HG03457 (cell line): ENCODE measurements around the gene GATAD2A.
"Not testable (repeated sequence)": the region's sequence is repeated elsewhere in the genome, so short reads cannot be mapped to it uniquely, and the experiment has no call there.

Experiments
- ATAC-seq: cut with Tn5 transposase; IDR thresholded peaks from one replicate; pipeline ENCODE4 v1.9.1; 2021; ENCODE audit warnings: moderate number of reproducible peaks; ENCODE audit not compliant: unreplicated experiment

GATAD2A gene

GRCh38 chr19:19463348-19464117 lies 58.1 kb downstream of the GATAD2A start:
- ATAC-seq = no peak

GRCh38 chr19:19464339-19465098 lies 59.0 kb downstream of the GATAD2A start:
- no peak for ATAC-seq

- no peak for ATAC-seq
These were observed 60.1 kb downstream of the GATAD2A start for GRCh38 chr19:19465436-19466070.

- ATAC-seq = no peak
These were observed 60.7 kb downstream of the GATAD2A start for GRCh38 chr19:19466201-19466600.

- no peak for ATAC-seq
These were observed 63.1 kb downstream of the GATAD2A start for GRCh38 chr19:19468424-19469050.

- no peak for ATAC-seq
These were observed 65.1 kb downstream of the GATAD2A start for GRCh38 chr19:19470579-19470978.

GRCh38 chr19:19471682-19472081 lies 66.2 kb downstream of the GATAD2A start:
- ATAC-seq = no peak

GRCh38 chr19:19472106-19472505 lies 66.6 kb downstream of the GATAD2A start:
- not testable (repeated sequence) for ATAC-seq

- ATAC-seq = no peak
These were observed 69.7 kb downstream of the GATAD2A start for GRCh38 chr19:19475015-19475765.

GRCh38 chr19:19475849-19476828 lies 70.7 kb downstream of the GATAD2A start:
- ATAC-seq = no peak

- ATAC-seq = no peak
These were observed 72.4 kb downstream of the GATAD2A start for GRCh38 chr19:19477705-19478383.

- no peak for ATAC-seq
These were observed 75.2 kb downstream of the GATAD2A start for GRCh38 chr19:19480688-19481087.

GRCh38 chr19:19482809-19483596 lies 77.5 kb downstream of the GATAD2A start:
- no peak for ATAC-seq

GRCh38 chr19:19485161-19485997 lies 79.9 kb downstream of the GATAD2A start:
- ATAC-seq = no peak

GRCh38 chr19:19485998-19486290 lies 80.5 kb downstream of the GATAD2A start:
- no peak for ATAC-seq

GRCh38 chr19:19486343-19487076 lies 81.0 kb downstream of the GATAD2A start:
- ATAC-seq = no peak
